Putamen (tissue), 1 donor: Measurements from ENCODE around the gene ANKH.

Experiments
- DNase-seq: peaks from one replicate; pipeline ENCODE4 v3.0.0-alpha.2; 2016; ENCODE audit warnings: low spot score

ANKH gene

DNA sequence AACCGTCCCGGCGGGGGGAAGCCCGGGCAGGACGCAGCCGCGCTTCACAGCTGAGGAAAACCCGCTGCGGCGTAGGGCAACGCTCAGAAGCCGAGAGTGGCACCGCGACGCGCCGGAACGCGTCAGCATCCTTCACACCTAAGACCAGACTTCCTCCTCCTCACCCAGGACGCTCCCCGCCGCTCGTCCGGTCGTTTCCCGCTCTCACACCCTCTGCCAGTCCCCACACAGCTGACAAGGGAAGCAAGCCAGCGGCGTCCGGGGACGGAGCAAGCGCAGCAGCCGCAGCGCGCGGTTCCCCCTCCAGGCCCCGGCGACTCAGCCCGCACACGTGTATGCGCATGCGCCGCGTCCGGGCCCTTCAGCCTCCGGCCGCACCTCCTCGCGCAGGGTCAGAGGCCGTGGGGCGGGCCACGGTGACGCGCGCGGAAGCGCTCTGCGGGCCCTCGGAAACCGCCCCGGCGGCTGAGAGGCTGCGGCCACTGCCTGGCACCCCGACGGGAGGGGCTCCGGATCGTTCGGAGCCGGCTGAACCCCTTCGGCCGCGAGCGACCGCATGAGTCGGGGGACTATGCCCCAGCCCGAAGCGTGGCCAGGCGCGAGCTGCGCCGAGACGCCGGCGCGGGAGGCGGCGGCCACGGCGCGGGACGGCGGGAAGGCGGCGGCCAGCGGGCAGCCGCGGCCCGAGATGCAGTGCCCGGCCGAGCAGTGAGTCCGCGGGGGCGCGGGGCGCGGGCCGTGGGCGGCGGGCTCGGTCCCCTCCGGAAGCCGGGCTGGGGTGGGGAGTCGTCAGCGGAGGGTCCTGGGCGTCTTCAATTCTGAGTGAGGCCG, 207.1 kb downstream of the ANKH start, which contains the start of gene OTULIN:
OTULIN (plus strand) TSS at position 449 of the 831 bp plus-strand sequence; CDS start at position 557, 108 bp downstream.
- DNase-seq = peak; percentile 95

DNA sequence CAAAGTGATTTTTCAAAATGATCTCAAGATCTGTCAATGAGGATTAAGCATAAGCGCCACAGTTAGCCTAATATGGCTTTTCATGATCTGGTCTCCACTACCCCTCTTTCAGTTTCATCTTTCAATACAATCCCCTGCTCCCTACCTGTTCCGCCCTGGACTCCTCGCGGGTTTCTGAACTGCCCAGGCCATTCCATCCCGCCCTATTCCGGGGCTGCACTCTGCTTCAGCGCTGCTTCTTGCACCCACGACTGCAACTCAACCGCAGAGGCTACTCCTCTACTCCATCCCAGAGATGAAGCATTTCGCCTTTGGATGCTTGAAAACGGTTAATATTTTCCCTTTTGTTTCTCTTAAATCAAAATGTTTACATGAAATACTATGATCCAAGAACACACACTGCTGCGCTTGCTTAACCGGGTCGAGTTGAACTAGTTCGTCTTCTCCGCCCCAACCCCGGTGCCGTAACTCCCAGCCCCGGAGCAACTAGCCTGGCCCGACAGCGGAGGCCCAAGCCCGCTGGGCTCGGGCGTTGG, 207.8 kb downstream of the ANKH start:
- no peak for DNase-seq

DNA sequence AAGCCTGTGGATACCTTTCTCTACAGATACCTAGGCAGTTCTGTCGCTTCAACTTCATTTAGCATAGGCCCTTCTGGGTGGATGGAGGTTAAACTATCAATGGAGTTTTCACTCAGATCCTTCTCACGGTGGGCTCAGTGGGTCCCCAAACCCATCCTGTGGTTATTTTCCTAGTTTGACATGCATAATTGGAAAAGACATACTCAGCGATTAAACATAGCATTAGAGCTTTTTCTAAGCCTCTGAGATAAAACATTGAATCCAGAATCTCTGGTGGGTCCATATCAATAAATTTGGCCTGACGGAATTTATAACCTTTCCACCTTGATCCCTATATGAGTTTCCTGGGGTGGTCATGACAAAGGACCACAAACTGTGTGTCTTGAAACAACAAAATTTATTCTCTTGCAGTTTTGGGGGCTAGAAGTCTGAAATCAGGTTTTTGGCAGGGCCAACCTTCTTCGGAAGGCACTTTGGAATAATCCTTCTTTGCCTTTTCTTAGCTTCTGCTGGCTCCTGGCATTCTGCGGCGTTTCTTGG, 208.8 kb downstream of the ANKH start:
- DNase-seq = no peak

DNA sequence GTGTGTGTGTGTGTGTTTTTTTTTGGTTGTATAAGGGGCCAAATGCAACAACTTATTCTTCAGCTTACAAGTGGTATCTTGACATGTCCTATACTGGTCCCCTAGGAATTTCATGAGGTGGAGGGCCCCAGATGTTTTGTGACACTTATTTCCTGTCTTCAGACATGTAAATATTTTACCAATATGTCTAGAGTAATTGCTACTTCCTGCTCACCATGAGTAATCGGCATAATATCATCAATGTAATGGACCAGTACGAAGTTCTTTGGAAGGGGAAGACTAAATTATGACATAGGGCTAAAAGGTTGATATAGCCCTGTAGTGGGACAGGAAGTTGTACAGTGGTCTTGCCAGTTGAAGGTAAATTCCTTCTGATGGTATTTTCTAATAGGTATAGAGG, 210.7 kb downstream of the ANKH start:
- no peak for DNase-seq

DNA sequence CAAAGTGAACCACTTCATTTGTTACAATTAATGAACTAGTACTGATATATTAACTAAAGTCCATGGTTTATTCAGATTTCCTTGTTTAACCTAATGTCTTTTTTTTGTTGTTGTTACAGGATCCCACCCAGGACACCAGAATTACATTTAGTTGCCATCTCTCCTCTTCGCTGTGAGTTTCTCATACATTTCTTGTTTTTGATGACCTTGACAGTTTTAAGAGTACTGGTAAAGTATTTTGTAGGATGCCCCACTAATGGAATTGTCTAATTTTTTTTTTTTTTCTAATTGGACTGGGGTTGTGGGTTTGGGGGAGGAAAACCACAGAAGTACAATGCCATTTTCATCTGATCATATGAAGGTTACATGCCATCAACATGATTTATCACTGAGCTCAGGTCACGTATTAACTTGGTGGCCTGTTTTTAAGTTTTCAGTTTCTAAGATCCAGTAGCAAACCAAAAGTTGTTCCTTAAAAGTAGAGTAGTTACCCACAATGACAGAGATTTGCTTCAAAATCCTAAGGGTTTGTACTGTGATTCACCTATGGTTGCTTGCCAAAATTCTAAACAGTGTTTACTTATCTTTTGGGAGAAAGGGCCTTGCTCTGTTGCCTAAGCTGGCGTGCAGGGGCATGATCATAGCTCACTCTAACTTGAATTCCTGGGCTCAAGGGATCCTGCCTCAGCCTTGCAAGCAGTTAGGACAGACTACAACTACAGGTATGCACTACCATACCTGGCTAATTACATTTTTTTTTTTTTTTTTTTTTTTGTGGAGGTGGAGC, 211.6 kb downstream of the ANKH start:
- no peak for DNase-seq

DNA sequence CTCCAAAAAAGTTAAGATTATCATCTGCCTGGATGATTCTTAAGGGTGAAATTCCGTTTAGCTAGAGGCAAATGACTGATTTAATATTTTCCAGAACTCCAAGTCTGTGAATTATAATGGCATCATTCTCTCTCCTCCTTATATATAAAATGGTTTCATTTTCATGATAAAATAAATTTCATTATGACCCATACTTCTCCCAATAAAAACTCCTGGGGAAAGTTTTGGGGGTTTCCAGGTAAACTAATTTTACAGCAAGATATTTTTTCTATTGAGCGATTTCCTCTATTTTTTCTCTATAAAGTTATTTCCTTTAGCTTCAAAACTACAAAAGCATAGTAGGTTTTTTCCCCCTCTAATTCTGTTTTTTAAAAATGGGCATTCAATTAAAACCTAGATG, 214.7 kb downstream of the ANKH start:
- DNase-seq = no peak

DNA sequence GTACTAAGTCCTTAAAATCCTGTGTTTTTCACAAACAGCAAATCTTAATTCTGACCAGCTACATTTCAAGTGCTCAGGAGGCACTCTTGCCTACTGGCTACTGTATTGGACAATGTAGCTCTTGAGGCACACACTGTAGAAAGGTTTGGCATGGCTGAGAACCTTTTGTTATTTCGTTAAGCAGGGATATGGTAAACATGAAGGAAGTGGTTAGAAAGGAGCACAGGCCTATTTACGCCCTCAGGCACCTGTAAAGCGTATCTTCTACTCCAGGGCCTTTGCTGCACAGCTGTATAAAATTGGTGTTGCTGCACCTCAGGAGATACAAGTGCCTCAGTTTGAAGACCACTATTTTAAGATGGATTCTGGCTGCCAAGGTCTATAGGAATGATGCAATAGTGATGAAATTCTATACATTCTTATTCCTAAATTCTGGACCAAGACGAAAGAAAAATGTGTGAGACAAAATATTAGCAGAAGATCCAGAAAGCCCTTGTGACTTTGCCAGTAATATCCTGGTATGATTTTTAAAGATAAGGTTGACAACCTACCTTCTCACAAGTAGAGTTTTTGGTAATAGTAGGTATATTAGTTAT, 216.3 kb downstream of the ANKH start:
- DNase-seq = no peak
